B cell (primary cell): Measurements from ENCODE around the gene HPCA.

Experiments
- CTCF ChIP-seq: fragments of 200-600 bp; IDR thresholded peaks from one replicate; pipeline ENCODE4 v1.8.0; 2022; ENCODE audit warnings: antibody characterized with exemption, mild to moderate bottlenecking
- EZH2 ChIP-seq: IDR thresholded peaks from 2 replicates; pipeline ENCODE4 v1.6.1; 2012; ENCODE audit warnings: borderline replicate concordance, low read depth, mild to moderate bottlenecking, moderate library complexity, low read length; ENCODE audit not compliant: insufficient read depth, poor library complexity, severe bottlenecking

DNA sequence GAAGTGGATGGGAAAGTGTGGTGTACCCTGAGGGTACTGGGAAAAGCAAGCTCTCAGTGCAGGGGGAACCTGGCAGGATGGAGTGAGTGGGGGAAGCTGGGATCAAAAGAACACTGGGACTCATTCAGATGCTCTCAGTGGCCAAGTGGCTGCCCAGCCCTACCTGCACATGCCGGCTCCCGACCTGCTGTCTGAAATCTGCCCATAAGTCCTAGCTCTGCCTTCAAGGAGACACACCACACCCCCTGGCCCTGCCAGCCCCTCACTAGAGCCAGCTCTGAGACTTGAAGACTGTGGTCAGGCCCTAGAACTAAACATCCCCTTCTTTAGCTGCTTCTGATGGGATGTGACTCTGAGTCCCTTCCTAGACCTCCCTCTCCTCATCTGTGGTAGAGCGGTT is 12.7 kb downstream of the HPCA start:
- TF ChIP-seq CTCF (no peak), EZH2 (no peak)
